NCI-H2107 treated with DMSO at 0.1 percent for 48 hours (cell line): ENCODE data around the gene REPIN1.

Experiments
- DNase-seq: peaks from one replicate; lab custom pipeline; 2025; ENCODE audit not compliant: unreplicated experiment; lab: John Stamatoyannopoulos, UW

The REPIN1 gene

DNA sequence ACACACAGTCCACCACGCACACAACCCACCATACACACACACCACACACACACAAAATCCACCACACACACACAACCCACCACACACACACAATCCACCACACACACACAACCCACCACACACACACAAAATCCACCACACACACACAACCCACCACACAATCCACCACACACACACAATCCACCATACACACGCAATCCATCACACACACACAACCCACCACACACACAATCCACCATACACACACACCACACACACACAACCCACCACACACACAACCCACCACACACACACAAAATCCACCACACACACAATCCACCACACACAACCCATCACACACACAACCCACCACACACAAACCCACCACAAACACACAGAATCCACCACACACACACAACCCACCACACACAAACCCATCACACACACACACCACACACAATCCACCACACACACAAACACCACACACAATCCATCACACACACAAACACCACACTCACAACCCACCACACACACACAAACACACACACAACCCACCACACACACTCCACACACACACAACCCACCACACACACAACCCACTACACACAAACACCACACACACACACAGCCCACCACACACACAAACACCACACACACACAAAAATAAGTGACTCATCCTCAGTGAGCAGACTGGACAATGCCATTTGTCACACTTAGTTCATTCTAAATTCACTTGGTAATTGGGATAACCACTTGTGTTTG lies 8.8 kb upstream of the REPIN1 start:
- DNase-seq, result no peak

- DNase-seq, result no peak
Measured at GRCh38 chr7:150360363-150361058, 8.1 kb upstream of the REPIN1 start.

DNA sequence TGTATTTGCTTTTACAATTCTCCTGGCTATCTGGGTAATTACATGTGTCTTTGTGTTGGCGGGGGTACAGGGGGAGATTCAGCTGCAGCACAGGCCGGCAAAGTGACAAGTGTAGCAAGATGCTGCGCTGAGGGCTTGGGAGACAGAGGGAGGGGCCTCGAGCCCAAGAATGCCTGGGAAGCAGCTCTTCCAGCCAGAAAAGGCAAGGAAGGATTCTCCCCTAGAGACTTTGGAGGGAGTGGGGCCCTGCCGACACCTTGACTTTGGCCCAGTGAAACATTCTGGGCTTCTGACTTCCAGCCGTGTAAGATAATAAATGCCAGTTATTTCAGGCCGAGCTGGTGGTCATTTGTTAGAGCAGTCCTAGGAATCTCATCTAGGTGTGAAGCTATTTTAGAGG lies 7.2 kb upstream of the REPIN1 start:
- no peak for DNase-seq

- DNase-seq, result no peak
Measured at GRCh38 chr7:150361807-150362621, 6.6 kb upstream of the REPIN1 start.

DNA sequence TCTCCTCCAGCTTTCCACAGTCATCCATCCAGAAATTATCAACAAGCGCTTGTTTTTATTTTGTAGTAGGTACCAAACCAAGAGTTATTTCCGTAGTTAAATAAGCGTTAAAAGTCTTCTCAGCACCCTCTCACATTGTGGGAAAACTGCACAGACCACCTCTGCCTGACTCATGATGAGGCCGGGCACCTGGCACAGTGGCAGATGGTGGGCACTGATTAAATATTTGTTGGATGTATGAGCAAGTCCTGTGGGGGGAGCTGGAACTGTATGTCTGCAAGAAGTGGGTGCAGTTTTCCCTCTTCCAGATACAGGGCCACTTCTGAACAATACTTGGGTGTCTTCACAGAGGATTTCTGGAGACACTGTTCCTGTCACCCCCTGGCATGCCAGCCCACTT lies 5.3 kb upstream of the REPIN1 start:
- DNase-seq, result no peak

DNA sequence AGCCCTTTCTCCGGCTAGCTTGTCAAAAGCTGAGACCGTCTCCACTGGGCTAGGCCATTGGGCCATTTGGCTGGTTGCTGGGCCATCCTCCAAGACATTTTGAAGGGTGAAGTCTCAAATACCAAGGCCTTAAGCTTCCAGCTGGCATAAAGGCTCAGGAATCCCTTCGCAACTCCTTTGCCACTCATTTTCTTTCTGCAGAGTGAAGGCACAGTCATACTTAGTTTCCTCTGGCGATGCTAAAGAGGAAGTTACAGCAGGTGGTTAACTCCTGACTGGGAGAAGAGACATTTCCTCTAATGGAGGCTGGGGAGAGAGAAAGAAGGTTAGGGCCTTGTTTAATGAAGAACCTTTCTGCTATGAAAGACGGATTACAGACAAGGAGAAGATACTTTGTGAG lies 4.8 kb upstream of the REPIN1 start:
- DNase-seq, result no peak

GRCh38 chr7:150365194-150365593 lies 3.4 kb upstream of the REPIN1 start:
- no peak for DNase-seq

DNA sequence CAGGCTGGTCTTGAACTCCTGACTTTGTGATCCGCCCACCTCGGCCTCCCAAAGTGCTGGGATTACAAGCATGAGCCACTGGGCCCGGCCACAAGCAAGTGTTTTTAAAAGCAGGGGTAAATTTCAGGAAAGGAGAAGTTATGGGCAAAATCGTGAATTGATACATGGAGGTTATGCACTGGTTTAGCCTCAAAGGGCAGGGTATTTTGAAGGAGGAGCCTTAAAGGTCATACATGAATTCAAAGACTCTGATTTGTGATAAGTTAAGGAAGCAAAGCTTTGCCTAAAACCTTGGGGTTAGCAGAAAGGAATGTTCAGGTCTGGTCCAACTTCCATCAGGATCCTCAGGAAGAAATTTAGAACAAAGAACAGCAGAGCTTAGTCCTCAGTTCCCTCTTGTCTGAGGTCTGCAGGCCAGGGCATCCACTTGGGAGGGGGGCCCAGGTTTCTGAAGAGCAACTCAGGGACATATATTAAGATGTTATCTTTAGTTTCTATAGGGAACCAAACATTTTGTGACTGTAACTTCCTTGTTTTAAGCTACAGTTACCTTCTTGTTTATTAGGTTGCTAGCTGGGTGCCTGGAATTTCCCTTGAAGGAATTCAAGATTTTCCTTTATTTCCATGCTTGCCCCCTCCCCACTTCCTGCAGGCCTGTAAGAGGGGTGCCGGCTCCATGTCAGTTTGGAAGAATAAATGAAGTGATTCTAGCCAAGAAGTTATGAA lies 2.8 kb upstream of the REPIN1 start:
- no peak for DNase-seq

GRCh38 chr7:150367677-150368095 lies 936 bp upstream of the REPIN1 start:
- DNase-seq, result peak; percentile 95

- DNase-seq, result no peak
Measured at GRCh38 chr7:150368884-150369747, 494 bp downstream of the REPIN1 start.

DNA sequence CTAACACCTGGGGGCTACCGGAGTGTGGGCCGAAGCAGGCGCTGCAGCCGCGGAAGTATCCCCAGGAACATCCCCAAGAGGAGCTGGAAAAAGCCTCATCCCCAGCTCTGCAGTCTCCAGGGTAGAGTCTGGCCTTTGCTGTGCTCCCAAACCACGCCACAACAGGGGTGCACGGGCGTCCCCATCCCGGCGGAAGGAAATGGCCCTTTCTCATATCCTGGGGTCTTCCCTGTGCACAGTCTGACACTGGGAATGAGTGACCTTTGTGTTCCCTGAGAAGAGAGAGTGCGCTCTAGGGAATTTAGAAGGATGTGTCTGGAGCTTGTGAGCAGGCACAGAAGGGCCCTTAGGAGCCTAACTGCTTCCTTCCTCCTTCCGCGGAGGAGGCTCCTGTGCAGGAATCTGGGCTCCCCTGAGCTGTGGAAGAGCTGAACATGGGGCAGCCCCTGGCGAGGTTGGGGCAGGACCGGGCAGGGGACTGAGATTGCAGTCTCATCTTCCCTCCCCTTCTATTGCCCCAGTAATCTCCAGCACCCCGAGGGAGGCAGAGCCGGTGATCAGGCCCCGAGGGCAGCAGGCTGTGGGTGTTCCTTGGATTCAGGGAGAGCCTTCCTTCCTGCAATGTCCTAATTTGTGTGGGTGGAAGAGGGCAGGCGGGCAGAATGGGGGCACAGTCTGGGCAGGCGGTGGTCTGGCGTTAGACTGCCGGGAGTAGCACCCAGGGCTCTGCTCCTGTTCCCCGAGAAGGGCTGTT lies 1.3 kb downstream of the REPIN1 start:
- DNase-seq, result no peak

DNA sequence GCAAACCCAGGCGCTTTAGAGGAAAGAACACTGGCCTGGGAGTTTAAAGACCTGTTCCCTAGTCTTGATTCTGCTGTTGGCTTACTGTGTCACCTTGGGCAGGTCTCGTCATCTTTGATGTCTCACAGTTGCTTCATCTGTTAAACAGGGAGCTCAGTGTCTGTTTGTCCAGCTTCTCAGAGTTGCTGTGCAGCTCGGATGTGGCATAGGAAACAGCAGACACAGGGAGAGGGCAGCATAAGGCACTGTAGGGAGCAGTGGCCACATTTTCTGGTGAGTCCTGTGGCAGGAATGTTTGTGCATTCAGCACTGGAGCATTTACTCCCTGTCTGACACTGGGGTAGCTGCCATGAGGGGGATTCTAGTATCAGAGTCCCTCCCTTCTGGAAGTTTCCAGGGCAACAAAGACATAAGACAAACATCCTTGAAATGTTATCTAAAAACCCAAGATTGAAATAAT lies 2.0 kb downstream of the REPIN1 start:
- no peak for DNase-seq

DNA sequence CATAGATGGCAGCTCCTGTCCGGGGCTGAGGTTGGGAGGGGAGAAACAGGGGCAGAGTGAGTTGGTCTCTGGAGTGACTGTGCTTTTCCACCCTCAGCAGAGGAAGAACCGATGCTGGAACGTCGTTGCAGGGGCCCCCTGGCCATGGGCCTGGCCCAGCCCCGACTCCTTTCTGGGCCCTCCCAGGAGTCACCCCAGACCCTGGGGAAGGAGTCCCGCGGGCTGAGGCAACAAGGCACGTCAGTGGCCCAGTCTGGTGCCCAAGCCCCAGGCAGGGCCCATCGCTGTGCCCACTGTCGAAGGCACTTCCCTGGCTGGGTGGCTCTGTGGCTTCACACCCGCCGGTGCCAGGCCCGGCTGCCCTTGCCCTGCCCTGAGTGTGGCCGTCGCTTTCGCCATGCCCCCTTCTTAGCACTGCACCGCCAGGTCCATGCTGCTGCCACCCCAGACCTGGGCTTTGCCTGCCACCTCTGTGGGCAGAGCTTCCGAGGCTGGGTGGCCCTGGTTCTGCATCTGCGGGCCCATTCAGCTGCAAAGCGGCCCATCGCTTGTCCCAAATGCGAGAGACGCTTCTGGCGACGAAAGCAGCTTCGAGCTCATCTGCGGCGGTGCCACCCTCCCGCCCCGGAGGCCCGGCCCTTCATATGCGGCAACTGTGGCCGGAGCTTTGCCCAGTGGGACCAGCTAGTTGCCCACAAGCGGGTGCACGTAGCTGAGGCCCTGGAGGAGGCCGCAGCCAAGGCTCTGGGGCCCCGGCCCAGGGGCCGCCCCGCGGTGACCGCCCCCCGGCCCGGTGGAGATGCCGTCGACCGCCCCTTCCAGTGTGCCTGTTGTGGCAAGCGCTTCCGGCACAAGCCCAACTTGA lies 2.7 kb downstream of the REPIN1 start:
- DNase-seq, result no peak

- no peak for DNase-seq
Measured at GRCh38 chr7:150371996-150372270, 3.3 kb downstream of the REPIN1 start.

GRCh38 chr7:150372271-150373048 lies 3.8 kb downstream of the REPIN1 start:
- DNase-seq, result no peak

- DNase-seq, result no peak
Measured at GRCh38 chr7:150373049-150373801, 4.6 kb downstream of the REPIN1 start.

GRCh38 chr7:150374026-150374425 lies 5.4 kb downstream of the REPIN1 start:
- no peak for DNase-seq
